Endothelial cell of umbilical vein (primary cell): ENCODE results near the gene CAMK2G. TPM values are rescaled to one million over a fixed set of nuclear protein-coding genes. Genes with fewer than 3 reads are reported as not detected.

ENCODE experiments used
- BruUV-seq: library from RNA; stranded (reverse); fragments of 400-500 nt; replicated peaks from 2 replicates; lab custom pipeline; 2021; lab: Mats Ljungman, UMichigan
- CTCF ChIA-PET: fragments of 300-600, 350-600 bp; sonication (Branson Sonifier 250); formaldehyde crosslinking; loops from one replicate; lab custom pipeline; 2021; ENCODE audit warnings: antibody characterized with exemption, inconsistent platforms; lab: Charles Lee
- POLR2A ChIA-PET: fragments of 300-600, 350-600 bp; sonication (Branson Sonifier 250); formaldehyde crosslinking; loops from one replicate; lab custom pipeline; 2021; ENCODE audit warnings: antibody characterized with exemption, inconsistent platforms; lab: Charles Lee
- DNase-seq: peaks from one replicate; pipeline ENCODE4 v3.0.0-alpha.2; 2011; ENCODE audit warnings: low read depth, low spot score
- FAIRE-seq: peaks from 2 replicates; lab custom pipeline; 2011; peaks lifted over from hg19 to GRCh38; lab: Jason Lieb, UNC
- H2AFZ ChIP-seq: 2 replicates; pipeline ENCODE4 v1.6.0; 2012; ENCODE audit warnings: low read depth, low read length, control low read depth, inconsistent platforms
- H3K27ac ChIP-seq: 2 replicates; pipeline ENCODE4 v1.5.1; 2011; ENCODE audit warnings: low read depth, mild to moderate bottlenecking, control low read depth, low read length, moderate library complexity; ENCODE audit not compliant: insufficient read depth
- H3K27me3 ChIP-seq, 2 experiments: 2 replicates each; pipeline versions ENCODE4 v1.6.0 to v1.6.1; 2011; ENCODE audit warnings: low read length in 2 of 2, mixed read lengths in 1 of 2; ENCODE audit not compliant: control insufficient read depth in 2 of 2, insufficient read depth in 2 of 2
- H3K36me3 ChIP-seq, 2 experiments: 2 replicates in 1 of 2; 3 replicates in 1 of 2; pipeline ENCODE4 v1.5.1; 2011; ENCODE audit warnings: low read length in 2 of 2, mild to moderate bottlenecking in 1 of 2, moderate library complexity in 1 of 2; ENCODE audit not compliant: control insufficient read depth in 2 of 2, insufficient read depth in 2 of 2; ENCODE audit errors: extremely low read depth in 1 of 2
- H3K4me1 ChIP-seq: 3 replicates; pipeline ENCODE4 v1.5.1; 2011; ENCODE audit warnings: mild to moderate bottlenecking, low read length; ENCODE audit not compliant: control insufficient read depth, insufficient read depth; ENCODE audit errors: extremely low read depth
- H3K4me2 ChIP-seq: 2 replicates; pipeline ENCODE4 v1.6.1; 2011; ENCODE audit warnings: low read length, control low read depth, mixed read lengths; ENCODE audit not compliant: insufficient read depth
- H3K4me3 ChIP-seq, 3 experiments: fragments of 200-600 bp in 1 of 3; sonication (generic), shearing (Covaris generic) in 1 of 3; replicated peaks in 1 of 3; 2 replicates each; pipeline ENCODE4 v1.5.1; 2011 to 2016; ENCODE audit warnings: control low read depth in 3 of 3, low read length in 3 of 3, mild to moderate bottlenecking in 2 of 3, inconsistent platforms in 1 of 3, low read depth in 1 of 3, moderate library complexity in 1 of 3; ENCODE audit not compliant: insufficient read depth in 1 of 3
- H3K79me2 ChIP-seq: 2 replicates; pipeline ENCODE4 v1.6.0; 2012; ENCODE audit warnings: low read length, inconsistent platforms; ENCODE audit not compliant: control insufficient read depth, insufficient read depth
- H3K9ac ChIP-seq: replicated peaks from 2 replicates; pipeline ENCODE3; 2011; ENCODE audit warnings: low read length, control low read depth; ENCODE audit not compliant: insufficient read depth; ENCODE audit errors: extremely low read depth
- H3K9me1 ChIP-seq: replicated peaks from 3 replicates; pipeline ENCODE4 v1.6.0; 2011; ENCODE audit warnings: mild to moderate bottlenecking, low read length; ENCODE audit not compliant: control insufficient read depth, insufficient read depth; ENCODE audit errors: extremely low read depth
- H3K9me3 ChIP-seq: replicated peaks from 2 replicates; pipeline ENCODE4 v1.5.1; 2012; ENCODE audit warnings: low read length, inconsistent platforms; ENCODE audit not compliant: control insufficient read depth, insufficient read depth
- H4K20me1 ChIP-seq: replicated peaks from 2 replicates; pipeline ENCODE3; 2011; ENCODE audit warnings: mild to moderate bottlenecking, low read length; ENCODE audit not compliant: control insufficient read depth, insufficient read depth; ENCODE audit errors: extremely low read depth
- EZH2 ChIP-seq: IDR thresholded peaks from 2 replicates; pipeline ENCODE4 v1.6.1; 2012; ENCODE audit warnings: borderline replicate concordance, low read depth, mild to moderate bottlenecking, moderate library complexity, low read length, inconsistent platforms; ENCODE audit not compliant: severe bottlenecking
- FOS ChIP-seq: IDR thresholded peaks from 2 replicates; pipeline ENCODE4 v1.6.1; 2011; ENCODE audit warnings: mild to moderate bottlenecking, low read length, moderate library complexity, borderline replicate concordance; ENCODE audit not compliant: insufficient read depth
- GATA2 ChIP-seq: IDR thresholded peaks from 2 replicates; pipeline ENCODE4 v1.7.0; 2011; ENCODE audit warnings: low read depth, mild to moderate bottlenecking, moderate library complexity, mixed read lengths, low read length; ENCODE audit not compliant: insufficient read length, insufficient read depth
- JUN ChIP-seq: IDR thresholded peaks from 2 replicates; pipeline ENCODE4 v1.6.1; 2011; ENCODE audit warnings: borderline replicate concordance, low read depth; ENCODE audit not compliant: insufficient read length, insufficient read depth
- MYC ChIP-seq: IDR thresholded peaks from one replicate; pipeline ENCODE4 v1.6.1; 2011; ENCODE audit warnings: mild to moderate bottlenecking, low read depth, low read length
- POLR2A ChIP-seq: IDR thresholded peaks from 2 replicates; pipeline ENCODE4 v1.6.1; 2012; ENCODE audit warnings: low read depth, mild to moderate bottlenecking, control low read depth, low read length
- POLR2AphosphoS5 ChIP-seq: IDR thresholded peaks from 2 replicates; pipeline ENCODE4 v1.6.1; 2012; ENCODE audit warnings: low read depth, mild to moderate bottlenecking, control low read depth, low read length, moderate library complexity; ENCODE audit not compliant: insufficient read depth
- dilution Hi-C: fragments of 300-500 bp; cut with MboI; formaldehyde crosslinking; loops from one replicate; pipeline ENCODE4 v1.15.0; 2019; ENCODE audit warnings: low sequenced_read_pairs; ENCODE audit not compliant: extremely low pct_ligation_motif_present
- intact Hi-C: fragments of 100-400 bp; cut with micrococcal nuclease; formaldehyde crosslinking; loops from one replicate; pipeline ENCODE4 v1.10.0; 2022
- polyA plus RNA-seq, 4 experiments: library from polyadenylated mRNA; depleted of rRNA in 3 of 4; stranded (reverse) in 3 of 4; unstranded in 1 of 4; fragments of >200 nt; gene quantifications; 2 replicates each; pipeline versions ENCODE4 v1.2.1 to v1.2.3, GENCODE V29; 2011 to 2012; ENCODE audit warnings: missing spikeins in 1 of 4
- total RNA-seq: library from RNA; stranded (reverse); gene quantifications from 2 replicates; pipeline ENCODE4 v1.2.3, GENCODE V29; 2021
- TF ChIP-seq, protein P1 (sequence below): IDR thresholded peaks from 2 replicates; pipeline ENCODE4 v1.6.1; 2011; ENCODE audit not compliant: insufficient read depth, insufficient read length
- TF ChIP-seq, protein P2 (sequence below), 2 donors: IDR thresholded peaks; 1 replicate in 1 of 2; 2 replicates in 1 of 2; pipeline ENCODE4 v1.5.1; 2011; ENCODE audit warnings: low read length in 2 of 2, mild to moderate bottlenecking in 2 of 2, moderate library complexity in 2 of 2, control low read depth in 1 of 2, inconsistent platforms in 1 of 2, low read depth in 1 of 2; ENCODE audit not compliant: insufficient read depth in 1 of 2; ENCODE audit errors: extremely low read depth in 1 of 2

CAMK2G gene
- total and polyA plus RNA-seq, 2 donors (not counting 3 experiments of a cell fraction or from before 2014, with no cell fraction given): 27.2 to 33.6 TPM

DNA sequence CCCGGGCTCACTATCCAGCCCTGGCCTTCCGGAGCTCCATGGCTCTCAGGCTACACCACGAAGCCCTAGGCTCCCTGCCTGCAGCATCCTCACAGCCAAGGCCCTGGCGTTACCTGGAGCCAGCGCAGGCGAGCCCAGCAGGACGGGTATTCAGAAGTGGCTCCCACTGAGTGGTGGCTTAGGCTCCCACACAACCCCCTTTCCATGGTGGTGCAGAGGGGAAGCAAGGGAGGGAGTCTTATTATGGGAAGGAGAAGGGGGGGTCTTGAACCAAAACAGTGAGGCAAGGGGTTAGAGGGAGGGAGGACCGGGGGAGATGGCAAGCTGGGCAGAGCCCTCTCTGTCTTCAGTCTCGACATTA lies 33.3 kb downstream of the CAMK2G start:
- Histone ChIP-seq H2AFZ (no peak overlapping the region), H3K9me3 (no peaks in the 10 kb centered on the region), H3K27me3 (no peaks in the 10 kb centered on the region), H3K4me1 (peaks cover 34% of the 10 kb centered on the region), H3K4me2 (no peak overlapping the region), H3K9ac (no peak overlapping the region), H3K79me2 (no peaks in the 10 kb centered on the region), H3K36me3 (peaks cover 0 to 3% of the 10 kb centered on the region in 2 experiments), H3K4me3 (no peak overlapping the region), H3K27ac (no peak overlapping the region), H4K20me1 (no peaks in the 10 kb centered on the region), H3K9me1 (no peaks in the 10 kb centered on the region)
- no peak for DNase-seq
- POLR2A ChIA-PET: no interaction called here
- BruUV-seq: no TSS peak
- dilution Hi-C loops (no loop called here), intact Hi-C loops (no loop called here)
- CTCF ChIA-PET: interaction anchor here (0.9 to 1.3 kb wide), 5 partner anchors 7 to 39 kb away, joined by 3 to 7 read pairs (median 4); no protein-coding TSS in a partner anchor
- FAIRE-seq: no peak
- TF ChIP-seq EZH2 (no peak), POLR2AphosphoS5 (no peak), JUN (no peak), FOS (no peak), GATA2 (no peak), MYC (no peak), POLR2A (no peak)
- TF ChIP-seq, protein P1, sequence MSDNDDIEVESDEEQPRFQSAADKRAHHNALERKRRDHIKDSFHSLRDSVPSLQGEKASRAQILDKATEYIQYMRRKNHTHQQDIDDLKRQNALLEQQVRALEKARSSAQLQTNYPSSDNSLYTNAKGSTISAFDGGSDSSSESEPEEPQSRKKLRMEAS: no peak
- TF ChIP-seq, protein P2, sequence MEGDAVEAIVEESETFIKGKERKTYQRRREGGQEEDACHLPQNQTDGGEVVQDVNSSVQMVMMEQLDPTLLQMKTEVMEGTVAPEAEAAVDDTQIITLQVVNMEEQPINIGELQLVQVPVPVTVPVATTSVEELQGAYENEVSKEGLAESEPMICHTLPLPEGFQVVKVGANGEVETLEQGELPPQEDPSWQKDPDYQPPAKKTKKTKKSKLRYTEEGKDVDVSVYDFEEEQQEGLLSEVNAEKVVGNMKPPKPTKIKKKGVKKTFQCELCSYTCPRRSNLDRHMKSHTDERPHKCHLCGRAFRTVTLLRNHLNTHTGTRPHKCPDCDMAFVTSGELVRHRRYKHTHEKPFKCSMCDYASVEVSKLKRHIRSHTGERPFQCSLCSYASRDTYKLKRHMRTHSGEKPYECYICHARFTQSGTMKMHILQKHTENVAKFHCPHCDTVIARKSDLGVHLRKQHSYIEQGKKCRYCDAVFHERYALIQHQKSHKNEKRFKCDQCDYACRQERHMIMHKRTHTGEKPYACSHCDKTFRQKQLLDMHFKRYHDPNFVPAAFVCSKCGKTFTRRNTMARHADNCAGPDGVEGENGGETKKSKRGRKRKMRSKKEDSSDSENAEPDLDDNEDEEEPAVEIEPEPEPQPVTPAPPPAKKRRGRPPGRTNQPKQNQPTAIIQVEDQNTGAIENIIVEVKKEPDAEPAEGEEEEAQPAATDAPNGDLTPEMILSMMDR (IDR thresholded peaks at IDR 0.05; ENCODE audit: extremely low read depth in 1 of 2, insufficient read depth in 1 of 2, low read depth in 1 of 2, low read length in 2 of 2): no peak
